SK-N-SH treated with all-trans-retinoic acid at 6 μM for 48 hours (cell line): Measurements from ENCODE around the gene ZNF836.

ENCODE experiments used
- ATAC-seq: fragments of 200-7000 bp; cut with Tn5 transposase; 3 replicates; pipeline ENCODE4 v1.9.1; 2020; ENCODE audit warnings: mild to moderate bottlenecking, moderate library complexity
- ARNTL ChIP-seq: fragments of 450-650 bp; formaldehyde crosslinking; IDR thresholded peaks from 2 replicates; pipeline ENCODE4 v1.5.0; 2020; ENCODE audit warnings: low read depth, mild to moderate bottlenecking, moderate library complexity, borderline replicate concordance
- BACH2 ChIP-seq: fragments of 250-450 bp; sonication (Bioruptor Pico); IDR thresholded peaks from 2 replicates; pipeline ENCODE4 v1.9.0; 2021; ENCODE audit warnings: mild to moderate bottlenecking, borderline replicate concordance
- CREB5 ChIP-seq: fragments of 250-450 bp; sonication (Bioruptor Pico); IDR thresholded peaks from 2 replicates; pipeline ENCODE4 v1.5.1; 2020; ENCODE audit warnings: low read depth, mild to moderate bottlenecking, moderate library complexity
- CSDC2 ChIP-seq: fragments of 250-450 bp; sonication (Bioruptor Pico); IDR thresholded peaks from 2 replicates; pipeline ENCODE4 v1.5.0; 2020; ENCODE audit warnings: mild to moderate bottlenecking, moderate library complexity
- CSRNP3 ChIP-seq: fragments of 250-450 bp; sonication (Bioruptor Pico); IDR thresholded peaks from 2 replicates; pipeline ENCODE4 v1.5.1; 2021; ENCODE audit warnings: mild to moderate bottlenecking, moderate library complexity
- ESRRG ChIP-seq: fragments of 250-450 bp; sonication (Bioruptor Pico); IDR thresholded peaks from 2 replicates; pipeline ENCODE4 v1.6.1; 2021; ENCODE audit warnings: mild to moderate bottlenecking
- GLIS3 ChIP-seq: fragments of 250-450 bp; sonication (Bioruptor Pico); IDR thresholded peaks from 2 replicates; pipeline ENCODE4 v1.5.0; 2020; ENCODE audit warnings: mild to moderate bottlenecking, moderate library complexity
- ISL1 ChIP-seq: fragments of 250-450 bp; sonication (Bioruptor Pico); IDR thresholded peaks from 2 replicates; pipeline ENCODE4 v2.1.2; 2022; ENCODE audit warnings: mild to moderate bottlenecking, moderate library complexity
- OSR1 ChIP-seq: fragments of 250-450 bp; sonication (Bioruptor Pico); IDR thresholded peaks from 2 replicates; pipeline ENCODE4 v1.8.0; 2022; ENCODE audit warnings: moderate library complexity, mild to moderate bottlenecking, inconsistent platforms
- POU6F1 ChIP-seq: fragments of 250-450 bp; sonication (Bioruptor Pico); IDR thresholded peaks from 2 replicates; pipeline ENCODE4 v1.8.0; 2021; ENCODE audit warnings: low read depth, mild to moderate bottlenecking, moderate library complexity, borderline replicate concordance
- SNAI2 ChIP-seq: fragments of 250-450 bp; sonication (Bioruptor Pico); IDR thresholded peaks from 2 replicates; pipeline ENCODE4 v1.5.0; 2020; ENCODE audit warnings: mild to moderate bottlenecking, moderate library complexity
- TCF4 ChIP-seq: fragments of 250-450 bp; sonication (Bioruptor Pico); IDR thresholded peaks from 2 replicates; pipeline ENCODE4 v1.8.0; 2021; ENCODE audit warnings: mild to moderate bottlenecking, moderate library complexity, borderline replicate concordance
- TOX ChIP-seq: fragments of 250-450 bp; sonication (Bioruptor Pico); IDR thresholded peaks from 2 replicates; pipeline ENCODE4 v1.8.0; 2021; ENCODE audit warnings: mild to moderate bottlenecking, moderate library complexity, borderline replicate concordance
- TSHZ2 ChIP-seq: fragments of 250-450 bp; sonication (Bioruptor Pico); IDR thresholded peaks from 2 replicates; pipeline ENCODE4 v1.5.0; 2020; ENCODE audit warnings: mild to moderate bottlenecking, moderate library complexity
- ZFP3 ChIP-seq: fragments of 250-450 bp; sonication (Bioruptor Pico); IDR thresholded peaks from 2 replicates; pipeline ENCODE4 v1.5.0; 2020; ENCODE audit warnings: mild to moderate bottlenecking, moderate library complexity
- ZFP30 ChIP-seq: fragments of 450-650 bp; formaldehyde crosslinking; IDR thresholded peaks from 2 replicates; pipeline ENCODE4 v1.5.0; 2022; ENCODE audit warnings: mild to moderate bottlenecking, moderate library complexity
- ZNF8 ChIP-seq: fragments of 450-650 bp; formaldehyde crosslinking; IDR thresholded peaks from 2 replicates; pipeline ENCODE4 v1.5.0; 2020; ENCODE audit warnings: mild to moderate bottlenecking, moderate library complexity
- TF ChIP-seq, protein P1 (sequence below): fragments of 250-450 bp; sonication (Bioruptor Pico); IDR thresholded peaks from 2 replicates; pipeline ENCODE4 v1.8.0; 2020; ENCODE audit warnings: mild to moderate bottlenecking, moderate library complexity, borderline replicate concordance

ZNF836 gene

DNA sequence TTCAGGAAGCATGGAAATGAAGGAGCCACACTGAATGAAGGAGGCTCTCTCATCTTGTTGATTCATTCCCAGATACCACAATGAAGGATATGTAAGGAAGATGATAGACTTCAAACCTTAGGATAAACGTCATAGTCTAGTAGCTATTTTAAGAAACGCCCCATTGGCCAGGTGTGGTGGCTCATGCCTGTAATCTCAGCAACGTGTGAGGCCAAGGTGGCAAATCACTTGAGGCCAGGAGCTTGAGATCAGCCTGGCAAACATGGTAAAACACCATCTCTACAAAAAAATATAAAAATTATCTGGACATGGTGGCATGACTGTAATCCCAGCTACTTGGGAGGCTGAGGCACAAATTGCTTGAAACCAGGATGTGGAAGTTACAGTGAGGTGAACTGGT is 58.8 kb downstream of the ZNF836 start:
- TF ChIP-seq ZNF8 (CRISPR knock-in tag), result no peak
- ATAC-seq, result no peak

GRCh38 chr19:52110780-52111179 is 60.6 kb downstream of the ZNF836 start:
- no peak for TF ChIP-seq POU6F1 (CRISPR knock-in tag)
- no peak for TF ChIP-seq TCF4
- TF ChIP-seq CSRNP3, result no peak
- no peak for TF ChIP-seq GLIS3 (CRISPR knock-in tag)
- no peak for TF ChIP-seq TOX (CRISPR knock-in tag)
- TF ChIP-seq SNAI2 (CRISPR knock-in tag), result no peak
- TF ChIP-seq, protein P1, sequence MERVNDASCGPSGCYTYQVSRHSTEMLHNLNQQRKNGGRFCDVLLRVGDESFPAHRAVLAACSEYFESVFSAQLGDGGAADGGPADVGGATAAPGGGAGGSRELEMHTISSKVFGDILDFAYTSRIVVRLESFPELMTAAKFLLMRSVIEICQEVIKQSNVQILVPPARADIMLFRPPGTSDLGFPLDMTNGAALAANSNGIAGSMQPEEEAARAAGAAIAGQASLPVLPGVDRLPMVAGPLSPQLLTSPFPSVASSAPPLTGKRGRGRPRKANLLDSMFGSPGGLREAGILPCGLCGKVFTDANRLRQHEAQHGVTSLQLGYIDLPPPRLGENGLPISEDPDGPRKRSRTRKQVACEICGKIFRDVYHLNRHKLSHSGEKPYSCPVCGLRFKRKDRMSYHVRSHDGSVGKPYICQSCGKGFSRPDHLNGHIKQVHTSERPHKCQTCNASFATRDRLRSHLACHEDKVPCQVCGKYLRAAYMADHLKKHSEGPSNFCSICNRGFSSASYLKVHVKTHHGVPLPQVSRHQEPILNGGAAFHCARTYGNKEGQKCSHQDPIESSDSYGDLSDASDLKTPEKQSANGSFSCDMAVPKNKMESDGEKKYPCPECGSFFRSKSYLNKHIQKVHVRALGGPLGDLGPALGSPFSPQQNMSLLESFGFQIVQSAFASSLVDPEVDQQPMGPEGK (CRISPR knock-in tag), result no peak
- no peak for TF ChIP-seq BACH2
- TF ChIP-seq ESRRG (CRISPR knock-in tag), result no peak
- no peak for TF ChIP-seq OSR1
- no peak for TF ChIP-seq ZFP3
- TF ChIP-seq TSHZ2 (CRISPR knock-in tag), result no peak
- TF ChIP-seq CSDC2 (CRISPR knock-in tag), result no peak
- no peak for TF ChIP-seq ARNTL (CRISPR knock-in tag)
- no peak for TF ChIP-seq ISL1 (CRISPR knock-in tag)
- TF ChIP-seq ZFP30 (CRISPR knock-in tag), result no peak
- no peak for TF ChIP-seq CREB5 (CRISPR knock-in tag)
- TF ChIP-seq, all 23 proteins: peak for 0
- no peak for ATAC-seq
